K562 (cell line): Measurements from ENCODE around the gene GPR108. TPM values are rescaled to one million over a fixed set of nuclear protein-coding genes. Genes with fewer than 3 reads are reported as not detected.

Source experiments
- FOS ChIP-seq: IDR thresholded peaks from 3 replicates; pipeline ENCODE4 v1.6.1; 2011; ENCODE audit not compliant: insufficient read length; ENCODE audit errors: extremely low read depth
- MGA ChIP-seq: fragments of 450-650 bp; IDR thresholded peaks from 2 replicates; pipeline ENCODE4 v1.6.1; 2016; ENCODE audit warnings: mild to moderate bottlenecking, moderate library complexity
- NCOR1 ChIP-seq: fragments of 450-650 bp; IDR thresholded peaks from 2 replicates; pipeline ENCODE4 v1.6.1; 2016; ENCODE audit warnings: mild to moderate bottlenecking, moderate library complexity
- RBFOX2 ChIP-seq: fragments of 200-400 bp; formaldehyde crosslinking; IDR thresholded peaks from 2 replicates; pipeline ENCODE4 v1.6.1; 2017; ENCODE audit warnings: low read depth, mild to moderate bottlenecking, low read length, moderate library complexity
- ZBTB40 ChIP-seq, 2 experiments: fragments of 450-650 bp in 1 of 2; sonication (generic) in 1 of 2; formaldehyde crosslinking in 1 of 2; IDR thresholded peaks; 2 replicates each; pipeline versions ENCODE4 v1.7.1 to v1.9.0; 2016 to 2022; ENCODE audit warnings: inconsistent platforms in 1 of 2, mild to moderate bottlenecking in 1 of 2, missing genetic modification reagents in 1 of 2
- polyA plus RNA-seq, 8 experiments: library from polyadenylated mRNA; depleted of rRNA in 4 of 8; stranded (reverse) in 5 of 8; unstranded in 3 of 8; fragments of >200 nt; fragmentation: Nextera tagmentation in 2 of 8; fragmentation: Illumina TruSeq in 1 of 8; extraction: Ambion mirVana in 2 of 8; extraction: Trizol in 1 of 8; gene quantifications; 2 replicates each; pipeline versions ENCODE4 v1.2.1 to v1.2.3, GENCODE V29; 2011 to 2014; ENCODE audit warnings: inconsistent platforms in 1 of 8, missing spikeins in 1 of 8
- total RNA-seq, 7 experiments: library from RNA; depleted of rRNA in 6 of 7; stranded (reverse); fragments of >200 nt in 6 of 7; fragmentation: Illumina TruSeq in 2 of 7; extraction: Trizol in 2 of 7; gene quantifications; 2 replicates each; pipeline versions ENCODE4 v1.2.1 to v1.2.3, GENCODE V29; 2011 to 2021; ENCODE audit warnings: low replicate concordance in 1 of 7

GPR108 gene
- total and polyA plus RNA-seq, 9 of the 15 experiments (the other 6 are each of a cell fraction or from before 2014, with no cell fraction given): 2.4 to 33.2 (median 24.4) TPM

- TF ChIP-seq ZBTB40 (IDR thresholded peaks at IDR 0.05) (no peak), ZBTB40 (CRISPR knock-in tag; IDR thresholded peaks at IDR 0.05) (no peak), MGA (no peak), FOS (no peak), NCOR1 (no peak), RBFOX2 (peak; percentile 74)
These were observed 30.2 kb upstream of the GPR108 start, which contains the start of gene SH2D3A (continued) for GRCh38 chr19:6767357-6768235.
